NCI-H460 (cell line): ENCODE results near the gene TRANK1. TPM values are rescaled to one million over a fixed set of nuclear protein-coding genes. Genes with fewer than 3 reads are reported as not detected.
"Not testable (repeated sequence)": the region's sequence is repeated elsewhere in the genome, so short reads cannot be mapped to it uniquely, and the experiment has no call there.

Experiments used
- DNase-seq: peaks from one replicate; pipeline ENCODE4 v3.0.0-alpha.2; 2016; ENCODE audit warnings: low read depth; ENCODE audit errors: extremely low read depth
- total RNA-seq: library from RNA; depleted of rRNA; stranded (reverse); fragments of >200 nt; shearing (Covaris generic); gene quantifications from 2 replicates; pipeline ENCODE4 v1.2.3, GENCODE V29; 2014

TRANK1 gene
- total RNA-seq, 1 experiment from 2014 or later: 5.3 TPM

GRCh38 chr3:36894914-36895313 lies 49.9 kb downstream of the TRANK1 start:
- no peak for DNase-seq

- DNase-seq: no peak
Measured at GRCh38 chr3:36893826-36894225, 51.0 kb downstream of the TRANK1 start.

DNA sequence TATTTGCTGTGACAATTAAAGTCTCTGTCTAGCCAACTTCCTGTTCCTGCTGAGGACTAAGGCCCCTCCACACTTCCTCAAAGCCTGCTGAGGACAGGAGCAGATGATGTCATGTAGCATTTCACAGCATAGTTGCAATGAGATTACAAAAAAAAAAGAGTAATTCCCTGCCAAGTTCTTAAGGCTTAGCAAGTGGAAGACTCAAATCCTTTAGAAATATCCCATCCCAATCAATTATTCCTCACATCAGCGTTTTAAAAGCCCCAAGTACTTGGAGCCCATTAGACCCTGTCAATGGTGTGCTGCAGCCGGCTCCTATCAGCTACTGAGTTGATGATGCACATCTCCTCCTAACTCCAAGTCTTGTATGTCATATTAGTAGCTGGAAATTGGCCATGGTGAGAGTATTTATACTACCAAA lies 51.7 kb downstream of the TRANK1 start:
- DNase-seq: no peak

GRCh38 chr3:36892457-36893136 lies 52.3 kb downstream of the TRANK1 start:
- DNase-seq: no peak

- no peak for DNase-seq
Measured at GRCh38 chr3:36891701-36892160, 53.1 kb downstream of the TRANK1 start.

DNA sequence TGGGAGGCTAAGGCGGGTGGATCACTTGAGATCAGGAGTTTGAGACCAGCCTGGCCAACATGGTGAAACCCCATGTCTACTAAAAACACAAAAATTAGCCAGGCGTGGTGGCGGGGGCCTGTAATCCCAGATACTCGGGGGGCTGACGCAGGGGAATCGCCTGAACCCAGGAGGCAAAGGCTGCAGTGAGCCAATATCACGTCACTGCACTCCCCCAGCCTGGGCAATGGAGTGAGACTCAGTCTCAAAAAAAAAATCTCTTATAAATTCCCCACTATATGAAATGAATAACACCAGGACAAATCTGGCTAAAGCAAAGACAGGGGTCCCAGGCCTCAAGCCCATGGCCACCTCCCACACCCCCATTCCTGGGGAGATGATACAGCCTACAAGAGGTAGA lies 53.8 kb downstream of the TRANK1 start:
- not testable (repeated sequence) for DNase-seq

DNA sequence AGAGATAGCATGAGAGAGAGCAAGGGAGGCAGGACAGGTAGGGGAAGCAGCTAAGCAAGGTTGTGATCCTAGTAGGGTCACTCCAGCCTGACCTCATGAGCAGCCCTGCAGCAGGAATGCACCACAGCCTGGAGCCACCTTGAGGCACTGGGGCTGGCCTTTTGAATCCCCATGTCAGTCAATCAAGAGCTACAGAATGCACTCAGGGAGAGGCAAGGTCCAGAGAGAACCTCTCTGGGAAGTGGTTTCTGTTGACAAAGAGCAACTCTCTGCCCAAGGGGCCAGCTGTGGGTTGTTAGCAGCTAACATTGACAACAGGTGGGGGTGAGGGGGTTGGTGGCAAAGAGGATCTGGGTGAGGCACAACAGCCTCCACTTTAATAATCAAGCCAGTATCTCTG lies 54.6 kb downstream of the TRANK1 start:
- DNase-seq: no peak

GRCh38 chr3:36881735-36882134 lies 63.1 kb downstream of the TRANK1 start:
- DNase-seq: no peak

- DNase-seq: not testable (repeated sequence)
Measured at GRCh38 chr3:36879842-36880241, 65.0 kb downstream of the TRANK1 start.

DNA sequence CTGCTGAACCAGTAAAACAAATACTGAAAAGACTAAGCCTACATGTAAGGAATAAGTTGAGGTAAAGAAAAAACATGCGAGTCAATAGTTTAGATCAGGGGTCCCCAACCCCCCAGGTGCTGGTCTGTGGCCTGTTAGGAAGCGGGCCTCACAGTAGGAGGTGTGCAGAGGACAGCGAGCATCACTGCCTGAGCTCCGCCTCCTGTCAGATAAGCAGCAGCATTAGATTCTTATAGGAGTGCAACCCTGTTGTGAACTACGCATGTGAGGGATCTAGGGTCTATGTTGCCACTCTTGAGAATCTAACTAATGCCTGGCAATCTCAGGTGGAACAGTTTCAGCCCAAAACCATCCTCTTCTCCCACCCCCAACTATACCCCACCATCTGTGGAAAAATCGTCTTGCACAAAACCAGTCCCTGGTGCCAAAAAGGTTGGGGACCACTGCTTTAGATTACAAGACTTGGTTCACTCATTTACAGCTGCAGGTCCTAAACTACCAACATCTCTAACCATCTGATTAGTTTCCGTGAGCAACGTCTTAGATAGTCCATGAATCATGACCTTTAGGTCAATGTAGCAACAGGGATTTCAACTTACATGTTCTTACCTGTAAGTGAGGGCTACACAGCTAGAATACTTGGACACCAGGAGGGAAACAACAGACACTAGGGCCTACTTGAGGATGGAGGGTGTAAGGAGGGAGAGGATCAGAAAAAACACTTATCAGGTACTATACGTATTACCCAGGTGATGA lies 66.7 kb downstream of the TRANK1 start:
- DNase-seq: no peak

DNA sequence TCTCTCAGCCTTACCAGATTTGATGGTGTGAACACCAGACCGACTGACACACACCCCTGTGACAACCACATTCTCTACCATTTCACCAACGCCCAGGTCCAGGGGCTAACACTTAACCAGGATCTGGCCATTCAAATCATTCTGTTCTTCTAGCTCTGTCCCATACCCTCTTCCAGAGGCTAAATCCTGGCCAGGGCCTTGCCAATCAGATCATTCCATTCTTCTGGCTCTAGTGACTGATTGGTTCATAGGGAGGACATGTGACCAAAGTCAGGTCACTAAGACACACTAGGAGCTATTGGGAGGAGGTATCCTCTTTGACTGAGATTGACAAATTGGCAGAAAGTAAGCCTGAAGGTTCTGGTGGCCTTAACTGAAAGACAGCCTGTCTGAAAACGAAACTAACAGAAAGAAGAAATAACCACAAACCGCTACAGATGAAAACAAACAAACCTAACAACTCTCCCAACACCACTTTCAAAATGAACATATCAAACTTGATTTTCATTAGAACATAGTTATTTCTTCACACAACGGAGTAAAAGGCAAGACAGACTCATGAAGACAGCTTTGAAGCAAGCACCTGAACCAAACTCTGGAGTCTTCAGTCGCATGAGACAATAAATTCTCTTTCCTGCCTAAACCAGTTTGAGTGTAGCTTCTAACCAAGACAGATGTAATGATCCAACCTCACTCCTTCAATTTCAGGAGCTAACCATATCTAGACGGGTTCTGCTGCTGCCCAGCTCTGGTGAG lies 68.5 kb downstream of the TRANK1 start:
- no peak for DNase-seq

DNA sequence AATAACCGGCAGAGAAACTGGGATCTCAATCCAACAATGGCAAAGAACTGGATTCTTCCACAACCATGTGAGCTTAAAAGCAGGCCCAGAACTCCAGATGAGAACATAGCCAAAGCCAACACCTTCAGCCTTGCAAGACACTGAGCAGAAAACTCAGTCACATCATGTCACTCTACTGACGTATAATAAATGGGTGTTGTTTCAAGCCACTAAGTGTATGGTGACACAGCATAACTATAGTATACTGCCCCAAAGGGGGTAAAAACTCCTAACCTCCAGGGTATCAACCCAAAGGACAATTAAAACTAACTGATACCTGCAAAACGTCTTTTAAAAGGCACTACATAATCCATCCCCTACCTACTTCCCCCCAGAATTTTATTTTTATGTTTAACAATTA lies 69.5 kb downstream of the TRANK1 start:
- DNase-seq: no peak

DNA sequence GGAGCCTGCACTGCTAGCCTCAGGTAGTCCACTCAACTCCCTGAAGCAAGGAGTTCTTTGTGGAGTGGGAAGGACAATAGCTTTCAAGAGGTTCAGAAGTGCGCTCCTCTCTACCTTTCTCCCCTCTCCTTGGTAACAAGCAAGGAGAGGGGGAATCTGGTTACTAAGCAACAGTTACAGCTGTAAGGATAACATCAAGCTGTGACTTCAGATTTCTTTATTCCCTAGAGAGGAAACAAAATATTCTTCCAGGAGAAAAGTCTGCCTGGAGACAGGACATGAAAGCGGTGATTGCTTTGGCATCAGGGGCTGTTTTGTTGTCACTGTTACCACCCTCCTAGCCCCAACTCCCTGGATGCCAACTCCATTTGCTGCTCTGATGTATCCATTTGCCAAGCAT lies 70.4 kb downstream of the TRANK1 start:
- no peak for DNase-seq

DNA sequence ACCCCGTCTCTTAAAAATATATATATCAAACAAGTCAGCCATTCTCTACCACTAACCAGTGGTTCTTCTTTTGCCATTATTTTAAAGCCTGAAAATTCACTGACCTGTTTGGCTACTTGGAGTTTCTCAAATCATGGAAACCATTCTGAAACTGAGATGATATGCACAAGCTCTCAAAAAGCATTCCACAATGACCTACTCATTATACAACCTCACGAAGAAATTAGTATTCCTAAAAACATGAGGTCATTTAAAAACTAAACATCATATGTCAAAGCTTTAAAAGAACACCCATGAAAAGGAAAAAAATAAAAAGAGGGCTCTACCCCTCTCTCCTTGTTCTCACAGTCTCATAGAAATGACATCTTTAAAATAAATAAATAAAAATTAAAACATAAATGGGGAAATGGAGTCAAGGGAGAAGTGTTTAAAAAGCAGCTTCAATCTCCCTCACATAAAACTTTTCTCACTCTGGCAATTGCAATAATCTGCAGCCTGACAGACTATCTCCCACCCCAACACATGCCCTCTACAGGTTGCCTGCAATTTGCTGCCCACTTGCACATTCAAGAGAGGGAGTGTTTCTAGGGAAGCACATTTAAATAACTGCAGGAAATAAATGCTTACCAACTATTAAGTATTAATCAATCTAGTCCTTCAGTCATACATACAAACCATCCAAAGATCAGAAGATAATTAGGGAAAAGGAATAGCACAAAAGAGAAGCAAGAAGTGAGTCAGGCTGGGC lies 73.3 kb downstream of the TRANK1 start:
- no peak for DNase-seq

DNA sequence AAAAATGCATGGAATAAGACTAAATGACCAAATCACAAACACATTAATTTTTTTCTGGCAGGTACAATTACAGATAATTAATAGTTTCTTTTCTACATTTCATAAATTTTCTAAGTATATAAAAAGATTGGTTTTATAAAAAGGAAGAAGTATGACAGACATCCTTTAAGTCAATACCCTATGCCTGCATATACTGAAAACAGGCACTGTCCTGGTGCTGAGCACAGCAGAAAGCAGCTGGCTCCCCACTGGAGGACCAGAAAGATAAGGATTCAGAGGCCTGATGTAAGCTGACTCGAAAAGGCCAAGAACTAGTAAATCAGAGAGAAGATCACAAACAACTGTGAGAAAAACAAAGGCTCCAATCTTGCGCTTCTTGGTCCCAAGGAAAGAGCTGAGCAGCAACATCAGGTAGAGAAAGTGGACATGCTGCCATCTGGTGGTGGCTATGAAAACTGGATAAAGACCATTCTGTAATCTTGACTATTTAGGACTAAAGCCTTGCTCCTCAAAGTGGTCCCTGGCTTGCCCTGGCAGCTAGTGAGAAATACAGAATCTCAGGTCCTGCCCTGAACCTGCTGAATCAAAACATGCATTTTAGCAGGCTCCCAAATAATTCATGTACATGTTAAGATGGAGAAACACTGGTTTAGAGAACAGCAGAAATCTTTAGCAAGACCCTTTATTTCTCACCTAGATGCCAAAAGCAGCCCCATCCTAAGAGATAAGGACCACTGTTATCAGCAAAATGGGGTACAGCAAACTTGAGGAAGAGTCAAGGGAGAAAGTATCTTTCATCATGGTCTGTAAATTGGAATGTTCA lies 76.0 kb downstream of the TRANK1 start:
- peak; percentile 43 for DNase-seq

- no peak for DNase-seq
Measured at GRCh38 chr3:36867810-36868209, 77.0 kb downstream of the TRANK1 start.

DNA sequence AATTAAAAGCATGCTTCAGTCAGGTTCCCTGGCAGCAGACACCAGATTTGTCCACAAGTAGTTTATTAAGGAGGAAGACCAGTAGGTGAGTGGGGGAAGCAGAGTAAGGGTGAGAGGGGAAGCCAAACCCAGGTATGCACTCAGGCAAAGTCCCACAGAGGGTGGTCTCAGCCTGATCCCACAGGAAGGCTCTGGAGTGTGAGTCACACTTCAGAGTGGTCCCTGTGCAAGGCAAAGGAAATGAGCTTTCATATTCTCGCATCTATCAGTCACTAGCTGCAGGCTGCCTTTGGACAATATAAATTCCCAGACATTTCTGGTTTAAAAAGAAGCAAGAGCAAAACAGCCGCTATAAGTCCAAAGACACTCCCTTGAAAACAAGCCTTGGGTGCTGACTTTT lies 78.5 kb downstream of the TRANK1 start:
- no peak for DNase-seq

DNA sequence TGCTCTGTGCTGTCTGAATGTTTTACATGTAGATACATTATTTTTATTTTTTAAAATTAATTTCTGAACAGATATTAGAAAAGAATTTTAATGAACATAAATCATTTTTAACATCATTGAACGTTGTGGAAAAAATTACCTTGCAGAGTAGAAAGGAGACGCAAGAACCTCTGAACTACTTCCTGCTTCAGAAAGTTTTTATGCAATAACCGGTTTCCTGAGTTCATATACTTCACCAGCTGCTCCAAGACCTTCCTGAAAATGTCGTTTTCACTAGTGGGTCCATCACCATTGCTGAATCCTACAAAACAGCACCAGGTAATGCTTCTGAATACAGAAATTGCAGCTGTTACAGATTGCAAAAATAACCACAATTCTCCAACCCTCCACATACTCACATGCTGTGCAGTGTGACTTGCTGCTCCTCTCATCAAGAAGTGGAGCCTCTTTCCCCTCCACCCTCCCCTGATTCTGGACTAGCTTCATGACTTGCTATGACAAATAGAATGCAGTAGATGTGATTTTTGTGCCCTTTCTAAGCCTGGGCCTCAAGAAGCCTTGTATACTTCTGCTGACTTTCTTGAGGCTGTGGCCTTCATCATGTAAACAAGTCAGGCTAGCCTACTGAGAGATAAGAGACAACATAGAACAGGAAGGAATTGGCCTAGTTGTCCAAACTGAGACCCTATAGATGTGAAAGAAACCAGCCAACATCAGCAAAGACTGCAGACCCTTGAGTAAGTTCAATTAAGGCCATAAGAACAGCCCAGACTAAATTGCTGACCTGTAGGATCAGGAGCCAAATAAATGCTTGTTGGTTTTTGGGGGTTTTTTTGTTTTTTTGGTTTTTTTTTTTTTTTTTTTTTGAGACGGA lies 80.4 kb downstream of the TRANK1 start:
- no peak for DNase-seq
